Gastroesophageal sphincter (tissue), 3 donors: ENCODE measurements around the gene AKAP8L.

Experiments
- CTCF ChIP-seq, 4 experiments: fragments of 200-600 bp in 2 of 4; fragments of 450-650 bp in 2 of 4; sonication (generic) in 1 of 4; IDR thresholded peaks; one replicate each; pipeline ENCODE4 v1.5.1; 2017 to 2019; ENCODE audit warnings: antibody characterized with exemption in 4 of 4, mild to moderate bottlenecking in 2 of 4, moderate library complexity in 2 of 4
- EP300 ChIP-seq: sonication (generic); formaldehyde crosslinking; IDR thresholded peaks from one replicate; pipeline ENCODE4 v1.6.1; 2017; ENCODE audit warnings: antibody characterized with exemption, mild to moderate bottlenecking
- POLR2AphosphoS5 ChIP-seq: sonication (generic); formaldehyde crosslinking; IDR thresholded peaks from one replicate; pipeline ENCODE4 v1.6.1; 2017; ENCODE audit warnings: antibody characterized with exemption

- no peak for TF ChIP-seq CTCF (IDR thresholded peaks at IDR 0.05)
- TF ChIP-seq POLR2AphosphoS5, result no peak
- TF ChIP-seq EP300, result no peak
Observed at GRCh38 chr19:15371786-15372380, 46.9 kb downstream of the AKAP8L start.
